ENCODE measurements around the gene RPS6KA2.
"Not testable (repeated sequence)": the region's sequence is repeated elsewhere in the genome, so short reads cannot be mapped to it uniquely, and the experiment has no call there.

Gene RPS6KA2

GRCh38 chr6:166402582-166403277 is 224.3 kb downstream of the RPS6KA2 start:
- peak; percentile 73 for DNase-seq (ENCODE audit: low read depth)
- no peak overlapping the region for H3K4me3 ChIP-seq (ENCODE audit: control insufficient read depth, low read depth, low read length)
- TF ChIP-seq CTCF (conservative IDR thresholded peaks at IDR 0.05; ENCODE audit: control insufficient read depth, insufficient read depth, low read depth, low read length) = no peak

- H3K4me3 ChIP-seq (ENCODE audit: control insufficient read depth, low read depth, low read length) = not testable (repeated sequence)
- peak; percentile 79 for DNase-seq (ENCODE audit: low read depth)
- TF ChIP-seq CTCF (conservative IDR thresholded peaks at IDR 0.05; ENCODE audit: control insufficient read depth, insufficient read depth, low read depth, low read length) = peak; percentile 66
Measured at GRCh38 chr6:166400649-166401250, 226.3 kb downstream of the RPS6KA2 start.

- TF ChIP-seq CTCF (conservative IDR thresholded peaks at IDR 0.05; ENCODE audit: control insufficient read depth, insufficient read depth, low read depth, low read length) = no peak
- no peak overlapping the region for H3K4me3 ChIP-seq (ENCODE audit: control insufficient read depth, low read depth, low read length)
- no peak for DNase-seq (ENCODE audit: low read depth)
Measured at GRCh38 chr6:166400181-166400580, 226.9 kb downstream of the RPS6KA2 start.

GRCh38 chr6:166398348-166398747 is 228.7 kb downstream of the RPS6KA2 start:
- no peak for DNase-seq (ENCODE audit: low read depth)
- no peak overlapping the region for H3K4me3 ChIP-seq (ENCODE audit: control insufficient read depth, low read depth, low read length)
- TF ChIP-seq CTCF (conservative IDR thresholded peaks at IDR 0.05; ENCODE audit: control insufficient read depth, insufficient read depth, low read depth, low read length) = no peak

GRCh38 chr6:166397849-166398248 is 229.2 kb downstream of the RPS6KA2 start:
- DNase-seq (ENCODE audit: low read depth) = no peak
- H3K4me3 ChIP-seq (ENCODE audit: control insufficient read depth, low read depth, low read length) = no peak overlapping the region
- TF ChIP-seq CTCF (conservative IDR thresholded peaks at IDR 0.05; ENCODE audit: control insufficient read depth, insufficient read depth, low read depth, low read length) = no peak

- no peak for DNase-seq (ENCODE audit: low read depth)
- no peak for TF ChIP-seq CTCF (conservative IDR thresholded peaks at IDR 0.05; ENCODE audit: control insufficient read depth, insufficient read depth, low read depth, low read length)
- H3K4me3 ChIP-seq (ENCODE audit: control insufficient read depth, low read depth, low read length) = no peak overlapping the region
Measured at GRCh38 chr6:166395778-166396177, 231.3 kb downstream of the RPS6KA2 start.

Measured in fibroblast of mammary gland (primary cell).